GM19328 (cell line): ENCODE data around the gene PHKG1.
"Not testable (repeated sequence)": the region's sequence is repeated elsewhere in the genome, so short reads cannot be mapped to it uniquely, and the experiment has no call there.

Source experiments
- ATAC-seq: cut with Tn5 transposase; IDR thresholded peaks from one replicate; pipeline ENCODE4 v1.9.1; 2021; ENCODE audit warnings: mild to moderate bottlenecking, moderate library complexity; ENCODE audit not compliant: unreplicated experiment

PHKG1 gene

GRCh38 chr7:56046721-56047445 is 45.9 kb downstream of the PHKG1 start:
- no peak for ATAC-seq

GRCh38 chr7:56045758-56046157 is 47.0 kb downstream of the PHKG1 start:
- not testable (repeated sequence) for ATAC-seq

- no peak for ATAC-seq
Observed at GRCh38 chr7:56040730-56041129, 52.0 kb downstream of the PHKG1 start.

GRCh38 chr7:56033671-56034432 is 58.9 kb downstream of the PHKG1 start:
- peak; percentile 97 for ATAC-seq

DNA sequence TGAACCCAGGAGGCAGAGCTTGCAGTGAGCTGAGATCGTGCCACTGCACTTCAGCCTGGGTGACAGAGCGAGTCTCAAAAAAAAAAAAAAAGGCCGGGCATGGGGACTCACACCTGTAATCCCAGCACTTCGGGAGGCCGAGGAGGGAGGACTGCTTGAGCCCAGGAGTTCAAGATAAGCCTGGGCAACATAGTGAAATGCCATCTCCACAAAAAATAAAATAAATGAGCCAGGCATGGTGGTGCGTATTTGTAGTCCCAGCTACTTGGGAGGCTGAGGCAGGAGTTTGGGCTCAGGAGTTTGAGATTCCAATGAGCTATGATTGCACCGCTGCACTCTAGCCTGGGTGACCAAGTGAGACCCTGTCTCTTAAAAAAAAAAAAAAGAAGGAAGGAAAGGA is 60.2 kb downstream of the PHKG1 start:
- ATAC-seq, result not testable (repeated sequence)

DNA sequence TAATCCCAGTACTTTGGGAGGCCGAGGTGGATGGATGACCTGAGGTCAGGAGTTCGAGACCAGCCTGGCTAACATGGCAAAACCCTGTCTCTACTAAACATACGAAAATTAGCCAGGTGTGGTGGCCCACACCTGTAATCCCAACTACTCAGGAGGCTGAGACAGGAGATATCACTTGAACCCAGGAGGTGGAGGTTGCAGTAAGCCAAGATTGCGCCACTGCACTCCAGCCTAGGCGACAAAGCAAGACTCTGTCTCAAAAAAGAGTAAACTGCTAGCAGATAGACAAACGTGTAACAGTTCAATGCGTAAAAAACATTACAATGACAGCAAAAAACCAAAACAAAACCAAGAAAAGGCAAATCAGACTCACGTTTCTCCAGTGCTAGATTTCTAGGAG is 61.2 kb downstream of the PHKG1 start:
- not testable (repeated sequence) for ATAC-seq

GRCh38 chr7:56030340-56030739 is 62.4 kb downstream of the PHKG1 start:
- ATAC-seq, result no peak
